Astrocyte (in vitro differentiated cells and primary cell): ENCODE measurements around the gene TGFB3. TPM values are rescaled to one million over a fixed set of nuclear protein-coding genes. Genes with fewer than 3 reads are reported as not detected.

Source experiments
- DNase-seq: peaks from one replicate; pipeline ENCODE4 v3.0.0-alpha.2; 2010; ENCODE audit warnings: low read depth
- FAIRE-seq: peaks from 2 replicates; lab custom pipeline; 2011; peaks lifted over from hg19 to GRCh38; lab: Jason Lieb, UNC
- H2AFZ ChIP-seq: 2 replicates; pipeline ENCODE4 v1.6.0; 2012; ENCODE audit warnings: low read depth, low read length, inconsistent platforms
- H3K27ac ChIP-seq: 2 replicates; pipeline ENCODE4 v1.5.1; 2011; ENCODE audit warnings: low read depth, low read length, inconsistent platforms
- H3K27me3 ChIP-seq: 2 replicates; pipeline ENCODE4 v1.6.0; 2011; ENCODE audit warnings: low read length, inconsistent platforms; ENCODE audit not compliant: insufficient read depth
- H3K36me3 ChIP-seq: 2 replicates; pipeline ENCODE4 v1.5.1; 2011; ENCODE audit warnings: low read length, inconsistent platforms; ENCODE audit not compliant: insufficient read depth
- H3K4me1 ChIP-seq: 2 replicates; pipeline ENCODE4 v1.5.1; 2011; ENCODE audit warnings: low read length, inconsistent platforms; ENCODE audit not compliant: insufficient read depth
- H3K4me2 ChIP-seq: 2 replicates; pipeline ENCODE4 v1.6.0; 2012; ENCODE audit warnings: low read length, inconsistent platforms
- H3K4me3 ChIP-seq: 2 replicates; pipeline ENCODE4 v1.5.1; 2011; ENCODE audit warnings: low read depth, mild to moderate bottlenecking, low read length, inconsistent platforms; ENCODE audit not compliant: insufficient read depth
- H3K79me2 ChIP-seq: 2 replicates; pipeline ENCODE4 v1.6.0; 2012; ENCODE audit warnings: mild to moderate bottlenecking, low read length, inconsistent platforms; ENCODE audit not compliant: insufficient read depth
- H3K9ac ChIP-seq: 2 replicates; pipeline ENCODE4 v1.6.0; 2012; ENCODE audit warnings: mild to moderate bottlenecking, low read length, inconsistent platforms
- H3K9me3 ChIP-seq: 2 replicates; pipeline ENCODE4 v1.5.1; 2012; ENCODE audit warnings: low read depth, mild to moderate bottlenecking, low read length, inconsistent platforms; ENCODE audit not compliant: insufficient read depth
- H4K20me1 ChIP-seq: 2 replicates; pipeline ENCODE4 v1.6.0; 2012; ENCODE audit warnings: low read length, inconsistent platforms; ENCODE audit not compliant: insufficient read depth
- H3K27ac Mint-ChIP-seq: one replicate; pipeline ENCODE4 v1.8.0; 2021; ENCODE audit warnings: mild to moderate bottlenecking, mixed read lengths; ENCODE audit not compliant: unreplicated experiment
- H3K27me3 Mint-ChIP-seq: one replicate; pipeline ENCODE4 v1.8.0; 2021; ENCODE audit warnings: low read depth, mixed read lengths; ENCODE audit not compliant: unreplicated experiment
- H3K36me3 Mint-ChIP-seq: one replicate; pipeline ENCODE4 v1.8.0; 2021; ENCODE audit warnings: low read depth, mixed read lengths; ENCODE audit not compliant: unreplicated experiment
- H3K4me1 Mint-ChIP-seq: one replicate; pipeline ENCODE4 v1.8.0; 2021; ENCODE audit warnings: low read depth, mixed read lengths; ENCODE audit not compliant: unreplicated experiment
- H3K4me3 Mint-ChIP-seq: one replicate; pipeline ENCODE4 v1.8.0; 2021; ENCODE audit warnings: mild to moderate bottlenecking, moderate library complexity, mixed read lengths; ENCODE audit not compliant: unreplicated experiment
- H3K9me3 Mint-ChIP-seq: one replicate; pipeline ENCODE4 v1.8.0; 2021; ENCODE audit warnings: mild to moderate bottlenecking, mixed read lengths; ENCODE audit not compliant: unreplicated experiment
- EZH2 ChIP-seq: IDR thresholded peaks from 2 replicates; pipeline ENCODE4 v1.6.1; 2012; ENCODE audit warnings: mild to moderate bottlenecking, low read length, inconsistent platforms; ENCODE audit not compliant: insufficient read depth
- total RNA-seq: library from RNA; stranded (reverse); gene quantifications from 2 replicates; pipeline ENCODE4 v1.2.1, GENCODE V29; 2021
- TF ChIP-seq, protein P1 (sequence below): IDR thresholded peaks from 2 replicates; pipeline ENCODE4 v1.5.1; 2011; ENCODE audit warnings: low read depth, mild to moderate bottlenecking, inconsistent platforms, low read length, moderate library complexity; ENCODE audit not compliant: insufficient read depth

TGFB3 gene
- total RNA-seq, 1 donor from 2014 or later = 30.5 TPM

GRCh38 chr14:75979648-75980565, 1.9 kb downstream of the TGFB3 start:
- no peaks in the 10 kb centered on the region for H3K27me3 ChIP-seq
- Mint-ChIP-seq H3K4me1 (peaks cover 39% of the 10 kb centered on the region), H3K27me3 (no peaks in the 10 kb centered on the region), H3K27ac (peak overlapping the region; percentile 35), H3K4me3 (peak overlapping the region; percentile 89), H3K9me3 (no peaks in the 10 kb centered on the region), H3K36me3 (no peaks in the 10 kb centered on the region)
- peak overlapping the region; percentile 24 for H3K4me3 ChIP-seq
- no peaks in the 10 kb centered on the region for H4K20me1 ChIP-seq
- H3K9me3 ChIP-seq = no peaks in the 10 kb centered on the region
- H3K36me3 ChIP-seq = no peaks in the 10 kb centered on the region
- no peak for DNase-seq
- H3K4me1 ChIP-seq = peaks cover 23% of the 10 kb centered on the region
- no peak overlapping the region for H2AFZ ChIP-seq
- peak overlapping the region; percentile 98 for H3K4me2 ChIP-seq
- FAIRE-seq = no peak
- no peak overlapping the region for H3K27ac ChIP-seq
- H3K9ac ChIP-seq = peak overlapping the region; percentile 26
- TF ChIP-seq, protein P1, sequence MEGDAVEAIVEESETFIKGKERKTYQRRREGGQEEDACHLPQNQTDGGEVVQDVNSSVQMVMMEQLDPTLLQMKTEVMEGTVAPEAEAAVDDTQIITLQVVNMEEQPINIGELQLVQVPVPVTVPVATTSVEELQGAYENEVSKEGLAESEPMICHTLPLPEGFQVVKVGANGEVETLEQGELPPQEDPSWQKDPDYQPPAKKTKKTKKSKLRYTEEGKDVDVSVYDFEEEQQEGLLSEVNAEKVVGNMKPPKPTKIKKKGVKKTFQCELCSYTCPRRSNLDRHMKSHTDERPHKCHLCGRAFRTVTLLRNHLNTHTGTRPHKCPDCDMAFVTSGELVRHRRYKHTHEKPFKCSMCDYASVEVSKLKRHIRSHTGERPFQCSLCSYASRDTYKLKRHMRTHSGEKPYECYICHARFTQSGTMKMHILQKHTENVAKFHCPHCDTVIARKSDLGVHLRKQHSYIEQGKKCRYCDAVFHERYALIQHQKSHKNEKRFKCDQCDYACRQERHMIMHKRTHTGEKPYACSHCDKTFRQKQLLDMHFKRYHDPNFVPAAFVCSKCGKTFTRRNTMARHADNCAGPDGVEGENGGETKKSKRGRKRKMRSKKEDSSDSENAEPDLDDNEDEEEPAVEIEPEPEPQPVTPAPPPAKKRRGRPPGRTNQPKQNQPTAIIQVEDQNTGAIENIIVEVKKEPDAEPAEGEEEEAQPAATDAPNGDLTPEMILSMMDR = no peak
- H3K79me2 ChIP-seq = peaks cover 14% of the 10 kb centered on the region

- Histone ChIP-seq H3K9ac (no peak overlapping the region), H3K27ac (no peak overlapping the region), H4K20me1 (no peaks in the 10 kb centered on the region), H3K79me2 (peaks cover 14% of the 10 kb centered on the region), H3K9me3 (no peaks in the 10 kb centered on the region), H2AFZ (no peak overlapping the region), H3K36me3 (no peaks in the 10 kb centered on the region), H3K4me2 (peak overlapping the region; percentile 98), H3K27me3 (no peaks in the 10 kb centered on the region), H3K4me1 (peaks cover 23% of the 10 kb centered on the region), H3K4me3 (no peak overlapping the region)
- Mint-ChIP-seq H3K9me3 (no peaks in the 10 kb centered on the region), H3K4me3 (peak overlapping the region; percentile 89), H3K4me1 (peaks cover 39% of the 10 kb centered on the region), H3K27me3 (no peaks in the 10 kb centered on the region), H3K27ac (peak overlapping the region; percentile 18), H3K36me3 (peaks cover under 1% of the 10 kb centered on the region)
- DNase-seq (no peak), FAIRE-seq (no peak)
- TF ChIP-seq, protein P1 = peak; percentile 55
- TF ChIP-seq EZH2 = no peak
Measured at GRCh38 chr14:75979071-75979571, 2.7 kb downstream of the TGFB3 start.
